Body of pancreas (tissue), 4 donors: ENCODE measurements around the gene DRAM1. TPM values are rescaled to one million over a fixed set of nuclear protein-coding genes. Genes with fewer than 3 reads are reported as not detected.

ENCODE experiments used
- ATAC-seq: fragments of 150-250 bp; one replicate; pipeline ENCODE4 v1.9.1; 2016
- DNase-seq, 4 donors: peaks; one replicate each; pipeline ENCODE4 v3.0.0-alpha.2; 2019
- H3K27ac ChIP-seq, 4 donors: fragments of 200-600 bp; sonication (generic); 1 replicate in 3 of 4; 2 replicates in 1 of 4; pipeline versions ENCODE4 v1.5.1 to v1.6.1; 2016 to 2019; ENCODE audit warnings: mild to moderate bottlenecking in 1 of 4, mixed read lengths in 1 of 4, moderate library complexity in 1 of 4
- H3K27me3 ChIP-seq, 2 donors: fragments of 200-600 bp; sonication (generic); one replicate each; pipeline ENCODE4 v1.6.0; 2016; ENCODE audit warnings: mild to moderate bottlenecking in 1 of 2
- H3K36me3 ChIP-seq, 2 donors: fragments of 200-600 bp; sonication (generic); replicated peaks in 1 of 2; 2 replicates each; pipeline ENCODE4 v1.5.1; 2016; ENCODE audit warnings: low read depth in 2 of 2; ENCODE audit not compliant: insufficient read depth in 1 of 2
- H3K4me1 ChIP-seq: fragments of 200-600 bp; sonication (generic); one replicate; pipeline ENCODE4 v1.6.0; 2016
- H3K4me3 ChIP-seq, 2 donors: fragments of 200-600 bp; sonication (generic); 1 replicate in 1 of 2; 2 replicates in 1 of 2; pipeline ENCODE4 v1.5.1; 2016 to 2019
- H3K9me3 ChIP-seq, 3 donors: fragments of 200-600 bp; sonication (generic); 1 replicate in 2 of 3; 2 replicates in 1 of 3; pipeline ENCODE4 v1.5.1; 2016
- POLR2A ChIP-seq, 3 donors: fragments of 450-650 bp; IDR thresholded peaks; one replicate each; pipeline ENCODE4 v1.6.1; 2016; ENCODE audit warnings: antibody characterized with exemption in 3 of 3, mild to moderate bottlenecking in 2 of 3
- WGBS, 2 donors: methylation state at CpG; one replicate each; pipeline ENCODE4 v1.1.5; 2017; 5-methylcytosine and 5-hydroxymethylcytosine counted together
- intact Hi-C: fragments of 100-400 bp; cut with DNase I; formaldehyde crosslinking; loops from one replicate; pipeline ENCODE4 v1.15.1; 2023
- total RNA-seq, 2 donors: library from RNA; depleted of rRNA; stranded (reverse); fragments of >200 nt; gene quantifications; one replicate each; pipeline ENCODE4 v1.1.0, GENCODE V29; 2016
- TF ChIP-seq, protein P1 (sequence below), 7 experiments: fragments of 450-650 bp in 4 of 7; fragments of 200-600 bp in 3 of 7; sonication (generic) in 3 of 7; IDR thresholded peaks; one replicate each; pipeline ENCODE4 v1.5.1; 2016 to 2019; ENCODE audit warnings: antibody characterized with exemption in 7 of 7

DRAM1 gene
- total RNA-seq, 2 donors from 2014 or later, result 2.6 to 14.5 TPM

DNA sequence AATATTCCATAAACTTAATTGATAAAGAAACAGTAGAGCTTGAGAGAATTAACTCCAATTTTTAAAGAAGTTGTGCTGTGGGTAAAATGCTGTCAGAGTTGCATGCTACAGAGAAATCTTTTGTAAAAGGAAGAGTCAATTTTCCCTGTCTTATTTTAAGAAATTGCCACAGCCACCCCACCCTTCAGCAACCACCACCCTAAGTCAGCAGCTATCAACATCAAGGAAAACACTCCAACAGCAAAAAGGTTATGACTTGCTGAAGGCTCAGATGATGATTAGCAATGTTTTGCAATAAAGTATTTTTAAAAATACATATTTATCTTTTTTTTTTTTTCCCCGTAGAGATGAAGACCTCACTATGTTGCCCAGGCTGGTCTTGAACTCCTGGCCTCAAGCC, 6.5 kb upstream of the DRAM1 start:
- TF ChIP-seq, protein P1, sequence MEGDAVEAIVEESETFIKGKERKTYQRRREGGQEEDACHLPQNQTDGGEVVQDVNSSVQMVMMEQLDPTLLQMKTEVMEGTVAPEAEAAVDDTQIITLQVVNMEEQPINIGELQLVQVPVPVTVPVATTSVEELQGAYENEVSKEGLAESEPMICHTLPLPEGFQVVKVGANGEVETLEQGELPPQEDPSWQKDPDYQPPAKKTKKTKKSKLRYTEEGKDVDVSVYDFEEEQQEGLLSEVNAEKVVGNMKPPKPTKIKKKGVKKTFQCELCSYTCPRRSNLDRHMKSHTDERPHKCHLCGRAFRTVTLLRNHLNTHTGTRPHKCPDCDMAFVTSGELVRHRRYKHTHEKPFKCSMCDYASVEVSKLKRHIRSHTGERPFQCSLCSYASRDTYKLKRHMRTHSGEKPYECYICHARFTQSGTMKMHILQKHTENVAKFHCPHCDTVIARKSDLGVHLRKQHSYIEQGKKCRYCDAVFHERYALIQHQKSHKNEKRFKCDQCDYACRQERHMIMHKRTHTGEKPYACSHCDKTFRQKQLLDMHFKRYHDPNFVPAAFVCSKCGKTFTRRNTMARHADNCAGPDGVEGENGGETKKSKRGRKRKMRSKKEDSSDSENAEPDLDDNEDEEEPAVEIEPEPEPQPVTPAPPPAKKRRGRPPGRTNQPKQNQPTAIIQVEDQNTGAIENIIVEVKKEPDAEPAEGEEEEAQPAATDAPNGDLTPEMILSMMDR (IDR thresholded peaks at IDR 0.05), result no peak
- no peak for TF ChIP-seq POLR2A (IDR thresholded peaks at IDR 0.05)
- intact Hi-C loops, result no loop called here
- WGBS, 2 donors, result 69 to 78% methylated on average over 1 of the region's 1 CpG
- H3K27ac ChIP-seq, result no peak overlapping the region
- H3K9me3 ChIP-seq, result no peaks in the 10 kb centered on the region
- no peaks in the 10 kb centered on the region for H3K27me3 ChIP-seq
- H3K4me1 ChIP-seq, result no peaks in the 10 kb centered on the region
- no peaks in the 10 kb centered on the region for H3K36me3 ChIP-seq
- no peak for ATAC-seq
- H3K4me3 ChIP-seq, result no peak overlapping the region
- DNase-seq, result no peak

DNA sequence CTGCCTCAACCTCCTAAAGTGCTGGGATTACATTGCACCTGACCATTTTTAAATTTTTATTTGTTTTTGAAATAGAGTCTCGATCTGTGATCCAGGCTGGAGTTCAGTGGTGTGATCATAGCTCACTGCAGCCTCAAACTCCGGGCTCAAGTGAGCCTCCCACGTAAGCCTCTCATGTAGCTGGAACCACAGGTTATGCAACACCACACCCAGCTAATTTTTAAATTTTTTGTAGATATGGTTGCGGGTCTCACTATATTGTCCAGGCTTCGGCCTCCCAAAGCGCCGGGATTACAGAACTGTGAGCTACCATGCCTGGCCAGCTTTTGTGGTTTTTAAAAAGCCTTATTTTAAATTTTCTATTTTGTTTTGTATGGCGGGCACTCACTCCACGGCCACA, 2.2 kb upstream of the DRAM1 start:
- DNase-seq (no peak), ATAC-seq (no peak)
- no peaks in the 10 kb centered on the region for H3K9me3 ChIP-seq
- peaks cover 19% of the 10 kb centered on the region for H3K4me1 ChIP-seq
- WGBS, 2 donors, result 90 to 91% methylated on average over 9 of the region's 9 CpGs
- TF ChIP-seq, protein P1 (IDR thresholded peaks at IDR 0.05), result no peak
- no peak for TF ChIP-seq POLR2A (IDR thresholded peaks at IDR 0.05)
- H3K36me3 ChIP-seq, result no peaks in the 10 kb centered on the region
- H3K27ac ChIP-seq, result peak overlapping the region in 2 of 4 donors; percentile 95 to 96
- H3K27me3 ChIP-seq, result no peaks in the 10 kb centered on the region
- intact Hi-C loops, result no loop called here
- no peak overlapping the region for H3K4me3 ChIP-seq

DNA sequence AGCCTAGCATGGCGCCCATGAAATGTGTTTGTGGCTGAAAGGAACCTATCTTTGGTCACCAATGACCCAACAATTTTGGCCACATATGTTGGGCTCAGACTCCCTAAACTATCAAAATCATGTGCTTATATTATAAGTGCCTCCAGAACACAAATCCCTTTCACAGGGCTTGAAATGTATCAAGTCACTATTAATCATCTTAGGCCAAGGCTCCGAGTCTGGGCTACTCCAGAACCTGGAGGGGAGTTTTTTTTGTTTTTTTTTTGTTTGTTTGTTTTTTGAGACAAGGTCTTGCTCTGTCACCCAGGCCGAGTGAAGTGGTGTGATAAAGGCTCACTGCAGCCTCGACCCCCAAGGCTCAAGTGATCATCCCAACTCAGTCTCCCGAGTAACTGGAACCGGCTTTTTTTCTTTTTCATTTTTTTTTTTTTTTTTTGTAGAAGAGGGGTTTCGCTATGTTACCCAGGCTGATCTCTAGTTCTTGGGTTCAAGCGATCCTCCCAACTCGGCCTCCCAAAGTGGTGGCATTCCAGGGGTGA, 989 bp upstream of the DRAM1 start:
- WGBS, 2 donors, result 45 to 55% methylated on average over 8 to 9 of the region's 9 CpGs
- no peak for ATAC-seq
- Histone ChIP-seq H3K4me3 (peak overlapping the region in 1 of 2 donors; percentile 53), H3K27me3 (no peaks in the 10 kb centered on the region), H3K4me1 (peaks cover 24% of the 10 kb centered on the region), H3K36me3 (no peaks in the 10 kb centered on the region), H3K27ac (peak overlapping the region; percentile 94 to 98 (median 96)), H3K9me3 (no peaks in the 10 kb centered on the region)
- TF ChIP-seq POLR2A (IDR thresholded peaks at IDR 0.05), result no peak
- TF ChIP-seq, protein P1 (IDR thresholded peaks at IDR 0.05), result no peak
- DNase-seq, result no peak
- intact Hi-C loops, result no loop called here

DNA sequence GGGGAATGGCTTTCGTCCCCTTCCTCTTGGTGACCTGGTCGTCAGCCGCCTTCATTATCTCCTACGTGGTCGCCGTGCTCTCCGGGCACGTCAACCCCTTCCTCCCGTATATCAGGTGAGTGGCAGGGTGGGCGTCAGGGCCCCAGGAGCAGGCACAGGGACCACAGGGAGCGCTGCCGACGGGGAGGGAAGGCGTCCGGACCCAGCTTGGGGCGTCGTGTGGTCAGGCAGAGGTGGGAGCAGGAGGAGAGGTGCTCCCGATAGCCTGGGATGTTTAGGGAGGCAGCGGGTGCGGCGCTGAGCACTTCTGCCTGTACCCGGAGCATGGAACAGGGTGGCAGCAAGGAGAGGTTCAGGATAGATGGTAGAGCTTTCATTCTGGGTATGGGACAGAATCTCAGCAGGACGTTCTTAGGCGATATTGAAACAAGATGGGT, 444 bp downstream of the DRAM1 start:
- DNase-seq (peak in 3 of 4 donors; percentile 32 to 43 (median 41)), ATAC-seq (peak; percentile 23)
- Histone ChIP-seq H3K27me3 (no peaks in the 10 kb centered on the region), H3K4me1 (peaks cover 24% of the 10 kb centered on the region), H3K9me3 (no peaks in the 10 kb centered on the region), H3K27ac (peak overlapping the region; percentile 94 to 98 (median 96)), H3K4me3 (peak overlapping the region; percentile 53 to 86), H3K36me3 (no peaks in the 10 kb centered on the region)
- 1 to 2% methylated on average over 6 to 24 of the region's 24 CpGs for WGBS, 2 donors
- TF ChIP-seq, protein P1 (IDR thresholded peaks at IDR 0.05), result no peak
- TF ChIP-seq POLR2A (IDR thresholded peaks at IDR 0.05), result no peak
- intact Hi-C loops, result no loop called here

DNA sequence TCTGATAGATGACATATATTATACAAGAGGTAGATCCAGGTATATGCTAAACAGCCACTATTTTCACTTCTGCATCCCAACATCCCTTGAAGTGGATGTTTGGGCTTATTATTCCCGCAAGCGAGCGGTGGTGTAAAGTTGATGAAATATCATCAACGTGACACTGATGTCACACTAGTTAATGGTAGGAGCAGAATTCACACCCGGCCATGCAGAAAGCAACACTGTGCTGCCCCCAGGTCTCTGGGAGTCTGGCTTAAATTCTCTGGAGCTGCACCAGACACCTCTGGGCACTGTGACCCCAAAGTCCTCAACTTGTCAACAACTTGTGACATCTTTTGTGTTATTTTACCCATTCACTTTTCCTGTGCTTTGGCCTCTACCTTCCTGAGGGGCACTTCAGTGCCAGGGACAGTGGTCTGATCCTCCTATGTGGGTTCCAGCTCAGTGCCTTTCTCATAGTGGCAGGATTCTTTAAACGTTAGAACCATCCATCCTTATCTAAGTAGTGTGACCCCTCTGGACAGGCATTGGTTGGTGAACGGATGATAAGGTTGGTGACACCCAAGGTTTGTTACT, 952 bp downstream of the DRAM1 start:
- Histone ChIP-seq H3K4me3 (peak overlapping the region in 1 of 2 donors; percentile 86), H3K4me1 (peaks cover 24% of the 10 kb centered on the region), H3K27ac (peak overlapping the region; percentile 94 to 98 (median 96)), H3K27me3 (no peaks in the 10 kb centered on the region), H3K36me3 (no peaks in the 10 kb centered on the region), H3K9me3 (no peaks in the 10 kb centered on the region)
- intact Hi-C loops, result no loop called here
- 28 to 45% methylated on average over 7 of the region's 7 CpGs for WGBS, 2 donors
- ATAC-seq, result no peak
- DNase-seq, result no peak
- no peak for TF ChIP-seq POLR2A (IDR thresholded peaks at IDR 0.05)
- TF ChIP-seq, protein P1 (IDR thresholded peaks at IDR 0.05), result no peak
